NCI-H1436 treated with DMSO at 0.1 percent for 48 hours (cell line): ENCODE measurements around the gene UFSP2.
"Not testable (repeated sequence)": the region's sequence is repeated elsewhere in the genome, so short reads cannot be mapped to it uniquely, and the experiment has no call there.

Experiments used
- DNase-seq: peaks from one replicate; lab custom pipeline; 2025; lab: John Stamatoyannopoulos, UW

Gene UFSP2

DNA sequence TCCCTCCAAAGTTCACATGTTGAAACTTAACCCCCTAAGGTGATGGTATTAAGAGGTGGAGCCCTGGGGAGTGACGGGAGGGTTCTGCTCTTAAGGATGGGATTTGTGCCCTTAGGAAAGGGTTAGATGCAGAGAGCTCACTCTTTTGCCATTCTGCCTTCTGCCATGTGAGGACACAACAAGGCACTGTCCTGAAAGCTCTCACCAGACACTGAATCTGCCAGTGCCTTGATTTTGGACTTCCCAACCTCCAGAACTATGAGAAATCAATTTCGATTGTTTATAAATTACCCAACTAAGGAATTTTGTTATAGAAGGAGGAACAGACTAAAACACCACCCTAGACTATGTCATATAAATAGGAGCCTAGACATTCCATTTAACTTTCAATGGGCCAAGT lies 41.7 kb downstream of the UFSP2 start:
- no peak for DNase-seq

DNA sequence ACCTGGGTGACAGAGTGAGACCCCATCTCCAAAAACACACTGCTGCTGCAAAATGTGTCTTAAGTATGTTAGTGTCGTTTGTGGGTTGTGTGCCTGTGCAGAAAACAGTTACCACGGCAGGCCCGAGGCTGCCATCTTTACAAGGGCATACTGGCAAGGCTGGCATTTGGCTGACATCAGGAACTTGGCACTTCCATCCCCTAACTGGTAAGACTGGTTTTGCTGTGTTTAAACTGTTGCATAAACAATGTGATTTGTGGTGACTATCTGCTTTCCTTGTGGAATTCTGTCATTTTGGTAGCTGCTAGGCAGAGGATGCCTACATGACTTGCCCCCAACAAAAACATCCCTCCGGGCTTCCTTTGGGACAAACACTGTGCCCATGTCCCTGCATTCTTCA lies 42.3 kb downstream of the UFSP2 start:
- no peak for DNase-seq

DNA sequence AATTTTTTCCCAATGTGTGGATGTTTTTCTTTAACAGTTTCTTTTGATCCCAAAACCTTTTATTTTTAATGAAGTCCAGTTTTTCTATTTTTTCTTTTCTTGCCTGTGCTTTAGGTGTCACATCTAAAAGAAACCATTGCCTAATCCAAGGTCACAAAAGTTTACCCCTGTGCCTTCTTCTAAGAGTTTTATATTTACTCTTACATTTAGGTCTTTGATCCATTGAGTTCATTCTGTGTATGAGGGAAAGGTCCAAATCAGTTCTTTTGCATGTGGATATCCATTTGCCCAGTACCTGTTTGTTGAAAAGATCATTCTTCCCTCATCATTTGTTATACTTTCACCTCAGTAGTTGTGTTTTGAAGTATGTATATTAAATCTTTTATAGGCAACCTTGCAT lies 43.0 kb downstream of the UFSP2 start:
- DNase-seq = no peak

DNA sequence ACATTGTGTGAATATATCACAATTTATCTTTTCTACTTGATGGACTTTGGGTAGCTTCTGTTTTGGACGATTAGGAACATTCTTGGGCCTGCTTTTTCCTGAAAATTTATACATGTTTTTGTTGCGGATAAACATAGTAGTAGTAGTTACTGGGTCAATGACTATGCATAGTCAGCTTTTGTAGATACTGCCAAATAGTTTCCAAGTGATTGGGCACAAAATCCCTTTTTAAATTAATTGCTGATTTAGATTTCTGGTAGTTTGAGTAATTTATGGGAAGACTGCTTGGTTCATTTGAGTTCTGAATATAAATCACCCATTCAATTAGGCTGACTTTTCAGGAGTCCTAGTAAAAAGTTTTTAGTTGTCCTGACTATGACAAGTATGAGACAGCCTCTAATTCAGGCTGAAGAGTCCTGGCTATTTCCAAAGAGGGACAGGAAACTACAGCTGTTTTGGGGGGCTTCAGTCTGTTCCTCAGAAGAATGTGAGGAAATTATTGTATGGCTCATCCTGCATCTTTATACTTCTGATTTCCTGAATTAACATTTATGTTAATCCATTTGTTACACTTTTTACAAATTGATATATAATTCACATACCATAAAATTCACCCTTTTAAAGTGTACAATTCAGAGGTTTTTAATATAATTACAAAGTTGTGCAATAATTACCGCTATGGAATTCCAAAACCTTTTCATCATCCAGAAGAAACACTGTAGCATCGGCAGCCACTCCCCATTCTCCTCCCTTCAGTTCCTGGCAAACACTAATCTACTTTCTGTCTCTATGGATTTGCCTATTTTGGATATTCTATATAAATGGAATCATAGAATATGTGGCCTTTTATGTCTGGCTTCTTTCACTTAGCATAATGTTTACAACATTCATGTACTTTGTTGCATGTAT lies 44.2 kb downstream of the UFSP2 start:
- no peak for DNase-seq

DNA sequence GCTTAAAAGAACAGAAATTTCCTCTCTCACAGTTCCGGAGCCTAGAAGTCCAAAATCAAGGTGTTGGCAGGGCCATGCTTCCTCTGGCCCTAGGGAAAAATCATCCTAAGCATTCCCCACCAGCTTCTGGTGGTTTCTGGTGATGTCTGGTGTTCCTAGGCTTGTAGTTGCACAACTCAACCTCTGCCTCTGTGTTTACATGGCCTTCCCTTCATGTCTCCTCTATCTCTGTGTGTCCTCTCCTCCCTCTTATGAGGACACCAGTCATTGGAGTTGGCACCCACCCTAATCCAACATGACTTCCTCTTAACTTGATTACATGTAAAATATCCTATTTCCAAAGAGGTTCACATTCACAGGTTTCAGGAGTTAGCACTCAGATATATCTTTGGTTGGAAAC lies 45.4 kb downstream of the UFSP2 start:
- DNase-seq = no peak

DNA sequence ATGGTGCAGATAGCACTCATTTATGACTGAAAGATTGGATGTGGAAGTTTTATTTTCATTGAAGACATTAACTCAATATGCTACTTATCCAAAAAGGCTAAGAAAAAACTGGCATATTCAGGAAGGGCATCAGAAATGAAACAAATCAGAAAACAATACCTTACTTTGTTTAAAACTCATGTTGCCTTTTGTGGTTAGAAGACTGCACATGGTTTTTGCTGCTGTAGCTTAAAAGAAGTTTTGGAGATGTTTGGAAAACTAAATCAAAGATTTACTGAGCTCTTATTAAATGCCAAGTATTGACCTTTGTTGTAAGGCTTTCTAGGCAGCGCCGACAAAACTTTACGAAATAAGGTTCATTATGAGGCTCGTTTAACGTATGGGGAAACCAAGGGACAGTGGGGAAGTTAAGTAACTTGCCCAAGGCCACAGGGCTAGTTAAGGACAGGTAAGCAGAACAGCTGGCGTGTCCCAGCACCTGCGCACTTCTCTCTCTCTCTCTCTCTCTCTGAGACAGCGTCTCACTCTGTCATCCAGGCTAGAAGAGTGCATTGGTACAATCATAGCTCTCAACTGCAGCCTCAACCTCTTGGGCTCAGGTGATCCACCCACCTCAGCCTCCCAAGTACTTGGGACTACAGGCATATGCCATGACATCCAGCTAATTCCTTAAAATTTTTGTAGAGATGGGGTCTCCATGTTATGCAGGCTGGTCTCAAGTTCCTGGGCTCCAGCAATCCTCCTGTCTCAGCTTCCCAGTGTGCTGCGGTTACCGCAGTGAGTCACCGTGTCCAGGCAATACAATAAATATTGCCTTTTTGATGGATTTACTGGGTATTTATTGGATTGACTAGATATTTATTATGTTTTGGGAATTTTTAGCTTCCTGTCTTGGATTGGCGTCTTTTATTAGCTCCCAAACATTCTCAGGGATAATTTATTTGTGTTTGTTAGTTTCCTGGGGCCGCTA lies 46.2 kb downstream of the UFSP2 start:
- DNase-seq = no peak

DNA sequence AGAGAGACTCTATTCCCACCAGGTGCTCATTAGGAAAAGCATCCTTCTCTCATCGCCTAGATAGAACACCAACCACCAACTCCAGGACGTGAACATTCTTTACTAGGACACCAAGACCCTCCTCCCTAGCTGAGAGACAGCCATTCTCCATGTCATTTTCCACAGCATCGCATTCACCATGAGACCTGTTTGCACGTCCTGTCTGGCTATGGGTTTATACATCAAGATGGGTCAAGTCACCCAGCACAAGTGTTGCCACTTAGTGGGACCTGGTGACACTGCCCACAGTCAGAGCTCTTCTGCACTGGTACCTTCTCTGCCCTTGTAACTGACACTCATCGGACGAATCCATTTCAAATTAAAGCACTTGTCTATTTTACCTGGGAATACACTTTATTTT lies 47.5 kb downstream of the UFSP2 start:
- DNase-seq = no peak

DNA sequence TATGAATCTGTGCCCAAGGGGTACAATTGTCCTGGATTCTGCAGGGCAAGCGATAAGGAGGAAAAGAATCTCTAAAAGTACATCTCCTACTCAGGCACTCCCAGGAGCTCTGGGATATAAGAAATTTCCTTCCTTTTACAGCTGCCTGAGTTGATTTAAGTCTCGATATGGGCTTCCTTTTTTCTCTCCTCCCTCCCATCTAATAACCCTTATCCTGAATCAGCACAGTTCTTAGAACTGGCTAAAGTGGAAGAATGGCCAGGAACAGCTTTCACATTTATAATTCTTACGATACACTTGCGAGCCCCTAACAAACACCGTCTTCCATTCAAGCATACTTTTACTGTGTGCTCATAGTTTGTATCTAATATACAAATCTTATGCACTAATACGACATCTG lies 51.2 kb downstream of the UFSP2 start:
- no peak for DNase-seq

DNA sequence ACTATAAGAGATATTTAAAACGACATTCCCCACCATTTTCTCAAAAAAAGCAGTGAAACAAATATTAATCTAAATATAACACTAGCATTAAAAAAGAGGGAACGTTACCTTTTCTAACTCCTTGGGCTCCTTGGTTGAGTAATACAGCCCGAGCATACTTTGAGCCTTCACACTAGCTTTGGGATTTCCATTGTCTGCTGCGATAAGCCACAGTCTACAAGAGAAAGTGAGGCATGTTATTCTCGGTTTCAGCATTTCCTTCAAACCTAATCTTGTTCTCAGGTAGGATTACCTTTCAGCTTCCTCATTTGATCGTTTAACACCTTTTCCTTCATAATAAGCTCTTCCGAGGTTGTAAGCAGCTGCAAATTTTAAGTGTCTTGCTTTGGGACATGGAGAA lies 51.7 kb downstream of the UFSP2 start:
- DNase-seq = no peak

DNA sequence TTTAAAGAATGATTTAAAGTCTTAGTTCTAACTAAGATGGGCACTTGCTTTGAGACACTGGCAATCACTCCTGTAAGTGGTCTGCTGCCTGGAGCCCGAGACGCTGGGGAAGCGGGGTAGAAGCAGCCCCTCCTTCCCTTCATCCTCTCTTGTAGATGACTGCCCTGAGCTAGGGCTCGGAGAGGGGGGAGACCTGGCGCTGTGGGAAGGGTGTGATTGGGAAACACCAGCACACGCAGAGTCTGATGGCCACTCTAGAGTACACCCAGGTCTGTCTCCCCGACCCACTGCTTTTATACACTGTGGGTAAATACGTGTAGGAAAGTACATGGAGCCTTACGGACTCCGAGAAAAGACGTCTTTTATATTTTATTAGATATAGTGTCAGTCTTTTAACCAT lies 54.1 kb downstream of the UFSP2 start:
- no peak for DNase-seq

DNA sequence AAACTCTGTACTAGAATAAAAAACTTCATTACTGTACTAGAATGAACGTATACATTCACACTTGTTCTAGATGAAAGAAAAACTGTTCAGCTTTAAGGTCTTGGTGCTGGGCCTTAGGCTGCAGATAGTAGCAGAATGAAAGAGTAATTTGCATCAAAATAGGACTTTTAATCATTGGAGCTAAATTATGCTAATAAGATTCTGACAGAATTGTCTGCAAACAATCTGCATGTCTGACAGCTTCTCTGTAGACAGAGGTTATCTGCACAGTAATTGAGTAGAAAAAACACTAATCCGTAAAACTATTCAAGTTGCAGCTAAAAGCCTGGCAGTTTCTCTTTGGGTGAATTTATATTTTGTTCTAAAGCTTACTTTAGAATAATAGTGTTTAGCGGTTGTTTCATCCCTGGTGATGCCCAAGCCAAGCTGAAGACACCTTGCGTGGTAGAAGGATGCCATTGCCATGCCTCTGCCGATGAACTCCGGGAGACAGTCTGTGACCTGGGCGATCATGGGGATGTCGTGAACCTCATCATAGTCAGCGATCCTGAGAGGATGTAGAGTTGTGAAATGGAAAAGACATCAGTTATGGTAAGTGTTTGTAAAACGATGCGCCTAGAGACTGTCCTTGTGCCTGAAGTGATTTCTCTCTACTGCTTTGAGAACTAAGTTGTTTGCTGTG lies 55.4 kb downstream of the UFSP2 start:
- no peak for DNase-seq

DNA sequence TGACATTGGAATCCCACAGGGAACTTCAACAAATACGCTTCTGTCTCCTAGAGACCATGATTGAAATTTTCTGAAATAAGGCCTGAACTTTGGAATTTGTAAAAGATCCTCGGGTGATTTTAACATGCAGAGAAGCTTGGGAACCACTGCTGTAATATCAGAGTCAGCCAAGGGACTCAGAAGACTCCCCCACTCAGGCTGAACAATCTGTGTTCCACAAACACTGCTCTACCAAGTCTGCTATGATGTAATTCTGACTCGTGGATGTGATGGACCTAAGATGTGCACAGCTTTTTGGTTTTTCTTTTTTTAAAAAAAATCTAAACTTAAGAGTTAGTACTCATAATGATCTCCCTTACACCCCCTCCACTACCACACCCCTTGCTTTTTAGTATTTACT lies 56.0 kb downstream of the UFSP2 start:
- no peak for DNase-seq

DNA sequence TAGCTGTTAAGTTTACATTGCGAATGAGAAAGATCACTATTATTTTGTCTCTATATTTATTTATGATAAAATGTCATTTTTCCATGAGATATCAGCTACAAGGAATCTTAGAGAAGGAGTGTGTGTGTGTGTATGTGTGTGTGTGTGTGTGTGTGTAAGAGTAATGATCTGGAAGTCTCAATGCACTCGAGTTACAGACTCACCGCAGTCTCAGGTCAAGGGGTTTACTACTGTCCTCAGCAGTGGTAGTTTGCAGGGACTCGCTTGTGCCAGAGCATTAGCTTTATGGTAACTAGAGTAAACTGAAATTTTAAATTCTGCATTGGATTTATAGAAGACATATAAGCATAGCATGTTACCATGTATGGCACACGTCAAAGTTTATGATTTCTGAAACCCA lies 60.9 kb downstream of the UFSP2 start:
- no peak for DNase-seq

DNA sequence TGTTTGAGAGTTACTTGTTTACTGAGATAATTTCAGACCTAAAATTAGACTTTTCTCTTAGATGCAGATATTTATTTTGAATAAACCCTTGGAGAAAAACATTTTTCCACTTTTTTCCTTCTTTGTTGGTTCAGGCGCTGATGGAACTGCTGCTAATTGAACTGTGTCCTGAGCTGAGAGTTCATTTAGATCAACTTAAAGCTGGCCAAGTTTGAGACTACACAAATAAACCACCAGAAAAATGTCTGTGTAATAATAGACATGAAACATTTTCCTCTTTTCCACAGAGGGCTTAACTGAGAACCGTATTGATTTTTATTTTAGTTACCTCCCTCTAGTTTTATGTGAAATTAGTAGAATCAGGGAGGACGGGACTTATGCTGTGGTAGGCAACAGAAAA lies 62.5 kb downstream of the UFSP2 start:
- DNase-seq = no peak

DNA sequence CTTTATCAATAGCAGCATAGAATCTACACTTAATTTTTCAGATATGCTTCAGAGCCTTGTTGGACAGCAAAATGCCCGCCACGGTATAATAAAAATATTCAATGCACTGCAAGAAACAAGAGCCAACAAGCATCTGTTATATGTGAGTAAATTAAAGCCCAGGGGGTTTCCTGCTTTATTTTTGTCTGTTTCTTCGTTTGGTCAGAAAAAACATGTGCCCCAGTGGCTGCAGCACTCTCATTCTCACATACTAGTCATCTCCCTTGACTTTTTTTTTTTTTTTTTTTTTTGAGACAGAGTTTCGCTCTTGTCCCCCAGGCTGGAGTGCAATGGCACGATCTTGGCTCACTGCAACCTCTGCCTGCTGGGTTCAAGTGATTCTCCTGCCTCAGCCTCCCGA lies 63.2 kb downstream of the UFSP2 start:
- not testable (repeated sequence) for DNase-seq

DNA sequence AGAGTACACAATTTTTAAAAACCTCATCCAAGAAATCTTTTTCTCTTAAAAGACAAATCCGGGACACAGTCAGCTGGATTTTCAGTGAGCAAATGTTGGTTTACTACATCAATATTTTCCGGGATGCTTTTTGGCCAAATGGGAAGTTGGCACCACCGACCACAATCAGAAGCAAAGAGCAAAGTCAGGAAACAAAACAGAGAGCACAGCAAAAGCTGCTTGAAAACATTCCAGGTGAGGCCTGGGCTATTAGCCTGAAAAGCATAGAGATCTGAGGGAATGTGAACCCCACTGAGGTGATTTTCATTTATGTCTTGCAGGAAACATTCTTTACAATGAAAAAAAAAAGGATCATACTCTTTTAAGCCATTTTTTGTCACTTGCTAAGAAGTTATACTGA lies 63.9 kb downstream of the UFSP2 start:
- no peak for DNase-seq

DNA sequence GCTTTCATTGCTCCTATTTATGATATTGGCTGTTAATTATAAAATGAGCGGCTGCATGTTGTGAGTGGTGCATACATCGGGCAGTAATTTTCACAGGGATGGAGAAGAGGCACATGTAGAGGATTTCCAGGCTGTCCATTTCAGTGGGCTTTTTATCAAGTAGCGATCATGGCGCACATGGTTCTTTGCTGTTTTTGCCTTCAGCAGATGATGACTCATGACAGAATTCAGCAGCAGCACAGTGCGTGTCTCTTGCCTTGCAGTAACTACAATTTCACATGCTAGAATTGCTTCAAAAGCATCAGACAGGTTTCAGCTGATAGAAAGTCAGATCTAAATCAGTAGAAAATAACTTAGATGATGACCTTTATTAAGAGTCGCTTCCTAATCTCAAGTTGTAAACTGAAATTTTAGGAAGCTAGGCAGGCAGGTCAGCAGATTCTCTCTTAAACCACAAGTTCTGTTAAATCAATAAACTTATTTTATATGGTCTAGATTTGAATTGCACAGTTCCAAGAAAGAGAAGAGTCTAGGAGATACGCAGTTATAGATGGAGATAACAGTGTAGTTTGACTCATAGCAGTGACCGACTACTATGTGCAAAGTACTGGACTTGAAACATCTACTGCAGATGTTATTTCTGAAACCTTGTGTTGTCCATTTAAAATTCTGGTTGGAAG lies 65.9 kb downstream of the UFSP2 start:
- DNase-seq = no peak

DNA sequence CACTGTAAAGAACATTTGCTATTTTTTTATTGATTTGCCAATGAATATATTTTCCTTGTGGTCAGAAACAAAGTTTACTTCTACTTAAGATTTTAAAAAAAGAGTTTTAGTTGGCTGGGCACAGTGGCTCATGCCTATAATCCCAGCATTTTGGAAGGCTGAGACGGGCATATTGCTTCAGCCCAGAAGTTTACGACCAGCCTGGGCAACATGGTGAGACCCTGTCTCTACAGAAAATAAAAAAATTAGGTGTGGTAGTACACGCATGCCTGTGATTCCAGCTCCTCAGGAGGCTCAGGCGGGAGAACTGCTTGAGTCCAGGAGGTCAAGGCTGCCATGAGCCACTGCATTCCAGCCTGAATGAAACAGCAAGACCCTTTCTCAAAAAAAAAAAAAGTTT lies 66.8 kb downstream of the UFSP2 start:
- DNase-seq = no peak

DNA sequence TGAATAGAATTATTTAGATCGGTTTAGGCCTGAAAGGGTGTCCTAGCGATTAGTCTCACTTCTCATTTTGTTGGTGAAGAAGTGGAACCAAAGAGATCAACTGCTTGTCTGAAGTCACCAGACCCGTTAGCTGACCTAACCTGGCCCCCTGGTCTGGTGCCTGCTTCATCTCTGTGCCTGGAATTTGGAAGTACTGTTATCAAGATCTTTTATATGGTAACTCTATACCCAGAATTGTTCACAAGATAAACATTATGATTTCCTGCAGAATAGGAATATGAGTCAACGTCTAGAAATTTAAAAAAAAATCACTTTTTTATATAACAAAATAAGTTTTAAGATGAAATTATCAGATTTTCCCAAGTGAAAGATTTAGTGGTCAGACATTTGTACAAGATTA lies 67.2 kb downstream of the UFSP2 start:
- no peak for DNase-seq

DNA sequence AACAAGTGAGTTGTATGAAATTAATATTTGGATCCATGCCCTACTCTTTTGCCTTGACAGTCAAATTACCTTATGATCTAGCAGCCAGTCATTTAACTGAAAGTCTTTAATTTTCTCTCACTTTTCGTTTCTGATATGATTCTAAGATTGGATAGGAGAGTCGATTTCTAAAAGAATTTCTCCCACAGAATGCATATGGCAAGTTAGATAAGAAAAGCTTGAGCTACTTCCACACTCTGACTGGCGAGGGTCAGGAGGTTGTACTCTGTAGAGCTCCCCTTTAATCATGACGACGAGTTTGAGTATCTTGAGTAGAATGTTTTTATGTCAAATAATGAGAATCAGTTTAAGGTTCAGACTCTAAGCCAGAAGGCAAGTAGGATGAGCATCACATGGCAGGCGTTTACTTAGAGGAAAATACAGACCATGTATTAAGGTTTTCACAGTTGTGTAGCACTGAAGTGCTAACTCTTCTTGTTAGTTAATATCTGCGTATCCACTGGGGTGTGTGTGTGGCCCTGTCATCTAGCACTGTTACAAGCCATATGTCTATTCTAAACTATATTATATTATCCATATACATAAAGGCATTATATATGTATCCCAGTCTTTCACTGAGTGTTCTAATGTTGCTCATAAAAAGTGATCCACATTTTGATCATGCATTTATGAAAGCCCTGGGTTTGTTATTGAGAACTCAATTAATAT lies 67.9 kb downstream of the UFSP2 start:
- DNase-seq = no peak

DNA sequence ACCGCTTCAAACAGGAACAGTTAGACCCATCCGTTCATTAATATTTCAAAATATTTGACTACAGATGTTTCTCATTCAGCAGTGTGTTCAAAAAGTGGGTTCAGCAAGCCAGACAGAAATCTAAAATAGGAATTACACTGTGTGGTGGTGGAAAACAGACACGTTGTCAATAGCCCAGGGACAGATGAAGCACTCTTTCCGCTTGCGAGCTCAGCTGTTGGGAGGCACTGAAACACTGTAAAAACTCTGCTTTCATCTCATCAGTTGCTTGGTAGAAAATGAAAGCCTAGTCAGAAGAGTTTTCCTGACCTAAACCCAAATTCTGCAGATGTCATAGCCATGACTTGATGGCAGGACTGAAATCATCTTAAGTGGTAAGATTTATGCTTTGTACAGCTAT lies 68.6 kb downstream of the UFSP2 start:
- no peak for DNase-seq
